Measurements from ENCODE around the gene ADM5. TPM values are rescaled to one million over a fixed set of nuclear protein-coding genes. Genes with fewer than 3 reads are reported as not detected.
A peak's percentile ranks its signal among the peaks of the same experiment; 100 is the strongest.

Gene ADM5
- total RNA-seq, 2 experiments from 2014 or later = 1.4 to 1.8 TPM

DNA sequence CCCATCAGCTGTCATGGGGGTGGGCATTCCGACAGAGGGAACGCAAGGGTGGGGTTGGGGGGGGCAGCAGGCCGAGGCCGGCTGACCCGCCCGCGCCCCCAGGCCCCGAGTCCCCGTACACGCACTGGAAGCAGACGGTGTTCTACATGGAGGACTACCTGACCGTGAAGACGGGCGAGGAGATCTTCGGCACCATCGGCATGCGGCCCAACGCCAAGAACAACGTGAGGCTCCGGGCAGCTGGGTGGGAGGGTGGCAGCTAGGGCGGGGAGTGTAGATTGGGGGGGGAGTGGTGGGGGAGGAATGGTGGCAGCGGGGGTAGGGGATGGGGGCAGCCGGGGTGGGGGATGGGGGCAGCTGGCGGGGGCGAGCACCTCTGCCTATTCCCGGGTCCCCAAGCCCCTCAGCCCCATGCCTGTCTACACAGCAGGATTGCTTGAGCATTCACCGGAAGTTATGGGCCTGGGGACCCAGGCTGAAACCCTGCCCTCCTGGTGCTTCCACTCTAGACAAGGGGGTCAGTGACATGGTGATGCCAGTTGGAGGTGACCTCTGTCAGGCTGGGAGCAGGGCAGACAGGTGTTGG lies 2.8 kb upstream of the ADM5 start:
- H3K4me1 Mint-ChIP-seq (ENCODE audit: low read depth) = peaks cover 38% of the 10 kb centered on the region
- H3K27me3 Mint-ChIP-seq (ENCODE audit: low read depth) = peaks cover 9% of the 10 kb centered on the region
- CTCF ChIA-PET = no interaction called here
- H3K4me3 Mint-ChIP-seq = no peak overlapping the region
- H3K27ac Mint-ChIP-seq = no peak overlapping the region
- no peaks in the 10 kb centered on the region for H3K9me3 Mint-ChIP-seq
- intact Hi-C loops (cut with micrococcal nuclease) = no loop called here
- H3K36me3 Mint-ChIP-seq (ENCODE audit: low read depth) = peaks cover 35% of the 10 kb centered on the region
- DNase-seq = no peak

DNA sequence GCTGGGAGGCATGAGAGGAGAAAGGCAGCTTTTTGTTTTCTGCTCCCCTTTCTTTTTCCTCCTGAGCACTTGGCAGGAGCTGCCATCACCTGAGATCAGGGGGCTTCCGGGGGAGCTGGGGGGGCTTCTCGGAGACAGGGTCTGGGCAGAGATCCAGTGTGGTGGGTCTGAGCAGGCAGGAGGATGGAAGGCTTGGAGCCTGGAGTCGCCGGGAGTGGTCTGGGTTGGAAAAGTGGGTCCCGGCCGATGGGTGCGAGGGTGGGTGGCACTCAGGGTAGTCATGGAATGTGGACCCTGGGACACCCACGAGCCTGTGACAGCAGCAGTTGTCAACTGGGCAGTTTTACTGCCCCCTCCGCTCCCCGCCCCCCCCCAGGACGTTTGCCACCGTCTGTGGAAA lies 2.2 kb upstream of the ADM5 start:
- intact Hi-C loops (cut with micrococcal nuclease) = no loop called here
- CTCF ChIA-PET = no interaction called here
- peaks cover 34% of the 10 kb centered on the region for H3K36me3 Mint-ChIP-seq (ENCODE audit: low read depth)

DNA sequence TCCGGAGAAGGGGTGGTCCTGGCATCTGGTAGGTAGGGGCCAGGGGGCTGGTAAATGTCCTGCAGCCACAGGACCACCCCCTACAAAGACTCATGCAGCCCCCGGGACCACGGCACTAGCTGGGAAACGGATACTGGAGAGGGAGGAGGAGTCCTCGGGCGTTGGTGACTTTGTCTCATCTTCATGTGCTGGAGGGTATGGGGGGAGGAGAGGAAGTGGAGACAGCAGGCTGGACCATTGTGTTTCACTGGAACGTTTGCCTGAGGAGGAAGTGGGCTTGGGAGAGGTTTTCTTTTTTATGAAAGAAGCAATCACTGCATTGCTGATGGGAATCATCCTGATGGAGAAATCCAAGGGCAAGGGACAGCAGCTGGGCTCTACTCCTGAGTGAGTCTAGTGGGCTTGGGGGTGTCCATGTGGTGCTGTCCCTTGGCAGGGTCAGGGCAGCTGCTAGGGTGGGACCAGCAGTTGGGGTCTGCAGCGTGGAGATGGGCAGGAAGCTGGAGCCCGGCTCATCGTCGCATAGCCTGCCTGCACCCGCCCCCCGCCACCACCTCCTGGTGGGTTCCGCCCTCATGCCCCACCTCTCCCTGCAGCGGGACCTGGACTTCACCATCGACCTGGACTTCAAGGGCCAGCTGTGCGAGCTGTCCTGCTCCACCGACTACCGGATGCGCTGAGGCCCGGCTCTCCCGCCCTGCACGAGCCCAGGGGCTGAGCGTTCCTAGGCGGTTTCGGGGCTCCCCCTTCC lies 1.7 kb upstream of the ADM5 start:
- CTCF ChIA-PET = interaction anchor here (0.8 kb wide), 1 partner anchor 30 kb away, joined by 3 read pairs; no protein-coding TSS in a partner anchor
- H3K4me1 Mint-ChIP-seq (ENCODE audit: low read depth) = peaks cover 31% of the 10 kb centered on the region
- no peaks in the 10 kb centered on the region for H3K9me3 Mint-ChIP-seq
- H3K36me3 Mint-ChIP-seq (ENCODE audit: low read depth) = peaks cover 29% of the 10 kb centered on the region
- H3K27me3 Mint-ChIP-seq (ENCODE audit: low read depth) = peaks cover 13% of the 10 kb centered on the region
- intact Hi-C loops (cut with micrococcal nuclease) = no loop called here
- no peak for DNase-seq
- H3K4me3 Mint-ChIP-seq = no peak overlapping the region
- no peak overlapping the region for H3K27ac Mint-ChIP-seq

More for the DNA sequence above, 2.2 kb upstream of the ADM5 start:
- Mint-ChIP-seq H3K27me3 (ENCODE audit: low read depth) (peaks cover 9% of the 10 kb centered on the region), H3K4me1 (ENCODE audit: low read depth) (peaks cover 33% of the 10 kb centered on the region), H3K27ac (no peak overlapping the region), H3K9me3 (no peaks in the 10 kb centered on the region), H3K4me3 (no peak overlapping the region)
- DNase-seq = no peak

DNA sequence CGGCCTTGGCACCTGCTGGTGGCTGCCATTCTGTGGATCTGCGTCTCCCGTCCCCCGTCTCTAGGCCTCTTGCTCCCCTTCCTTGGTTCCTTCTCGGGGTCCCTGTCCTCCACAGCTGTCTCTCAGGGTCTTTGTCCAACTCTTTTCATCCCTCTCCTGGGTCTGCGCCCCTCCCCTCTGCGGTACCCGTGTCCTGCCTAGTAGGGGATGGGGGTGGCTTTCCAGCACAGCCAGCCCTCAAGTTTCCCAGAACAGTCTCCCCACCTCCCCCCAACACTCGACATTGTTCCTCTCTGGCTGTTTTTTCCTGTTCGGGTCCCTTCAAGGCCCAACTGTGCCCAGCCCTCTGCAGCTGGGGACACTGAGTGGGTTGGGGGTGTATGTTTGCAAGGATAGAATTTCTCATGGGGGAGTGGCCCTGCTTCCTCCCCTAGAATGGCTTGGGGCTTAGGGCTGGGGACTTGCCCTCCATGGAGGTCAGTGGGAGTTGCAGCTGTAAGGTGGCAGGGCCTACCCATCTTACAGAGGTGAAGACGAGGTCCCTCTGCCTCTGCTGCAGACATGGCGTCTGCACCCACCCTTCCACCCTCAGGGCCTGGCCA lies 762 bp upstream of the ADM5 start:
- Mint-ChIP-seq H3K9me3 (no peaks in the 10 kb centered on the region), H3K27me3 (ENCODE audit: low read depth) (peaks cover 13% of the 10 kb centered on the region), H3K27ac (no peak overlapping the region), H3K36me3 (ENCODE audit: low read depth) (peaks cover 25% of the 10 kb centered on the region), H3K4me3 (no peak overlapping the region), H3K4me1 (ENCODE audit: low read depth) (peaks cover 31% of the 10 kb centered on the region)
- CTCF ChIA-PET = interaction anchor here (0.7 to 1.0 kb wide), 2 partner anchors 9 to 11 kb away, joined by 3 read pairs; partner anchors contain the start of gene PRMT1
- DNase-seq = no peak
- intact Hi-C loops (cut with micrococcal nuclease) = no loop called here

DNA sequence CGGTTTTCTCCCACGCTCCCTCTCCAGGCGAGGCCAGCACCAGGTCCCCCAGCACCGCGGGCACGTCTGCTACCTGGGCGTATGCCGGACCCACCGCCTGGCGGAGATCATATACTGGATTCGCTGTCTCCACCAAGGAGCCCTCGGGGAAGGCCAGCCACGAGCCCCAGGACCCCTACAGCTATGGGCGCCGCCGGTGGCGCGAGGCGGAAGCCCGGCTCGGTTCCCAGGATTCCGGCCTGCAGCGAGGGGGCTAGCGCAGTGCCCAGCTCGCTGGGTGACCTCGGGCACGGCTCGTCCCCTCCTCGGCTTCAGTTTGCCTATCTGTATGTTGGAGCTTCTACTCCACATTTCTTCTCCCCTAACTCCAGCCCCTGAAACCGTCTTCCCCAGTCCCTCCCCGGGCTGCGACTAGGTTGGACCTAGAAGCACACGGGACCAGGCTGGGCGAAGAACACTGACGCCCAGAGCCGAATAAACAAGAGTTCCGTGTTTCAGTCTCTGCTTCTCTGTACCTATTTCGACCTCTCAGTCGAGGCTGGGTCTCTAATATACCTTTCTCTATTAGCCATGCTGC lies 773 bp downstream of the ADM5 start:
- H3K27ac Mint-ChIP-seq = no peak overlapping the region
- peaks cover 31% of the 10 kb centered on the region for H3K4me1 Mint-ChIP-seq (ENCODE audit: low read depth)
- no peaks in the 10 kb centered on the region for H3K9me3 Mint-ChIP-seq

DNA sequence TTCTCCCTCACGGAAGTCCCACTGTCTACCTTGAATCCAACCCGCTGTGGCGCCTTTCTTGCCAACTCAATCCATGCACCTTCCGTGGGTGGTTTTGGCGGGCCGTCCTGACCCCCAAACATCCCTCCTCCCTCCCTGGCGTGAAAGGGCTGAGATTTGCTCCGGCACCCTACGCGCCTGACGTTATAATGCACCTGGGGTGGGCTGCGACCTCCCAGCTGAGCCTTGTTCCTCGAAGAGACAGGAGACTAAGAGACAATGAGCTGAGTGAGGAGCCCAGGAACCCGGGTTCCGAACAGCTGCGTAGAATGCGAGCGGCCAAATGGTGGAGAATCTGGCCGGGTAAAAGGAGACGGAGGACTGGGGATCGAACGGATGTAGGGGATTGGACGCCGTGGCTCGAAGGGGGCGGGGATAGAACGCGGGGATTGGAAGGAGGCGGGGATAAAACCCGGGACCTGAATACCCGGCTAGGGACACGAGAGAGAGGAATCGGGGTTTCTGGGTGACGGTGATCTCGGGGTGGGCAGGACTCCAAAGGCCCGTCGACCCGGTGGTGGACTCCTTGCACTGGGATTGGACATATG lies 1.4 kb downstream of the ADM5 start, which contains the start of gene CPT1C:
Gene CPT1C (plus strand): TSS at position 461 of the 587 bp plus-strand sequence. CDS start 1,137 bp downstream, outside the sequence.
- Mint-ChIP-seq H3K27ac (no peak within 1 kb of the TSS), H3K9me3 (no peaks in the 10 kb centered on the region), H3K27me3 (ENCODE audit: low read depth) (peaks cover 13% of the 10 kb centered on the region), H3K4me3 (peak within 1 kb of the TSS; percentile 70), H3K4me1 (ENCODE audit: low read depth) (peaks cover 27% of the 10 kb centered on the region), H3K36me3 (ENCODE audit: low read depth) (peaks cover 11% of the 10 kb centered on the region)
- intact Hi-C loops (cut with micrococcal nuclease) = no loop called here
- CTCF ChIA-PET = interaction anchor here (0.6 to 1.0 kb wide), 3 partner anchors 20 to 128 kb away, joined by 3 to 4 read pairs (median 4); partner anchors contain the start of gene AP2A1
- peak; percentile 70 for DNase-seq

More for the DNA sequence above, 773 bp downstream of the ADM5 start:
- Mint-ChIP-seq H3K36me3 (ENCODE audit: low read depth) (peaks cover 16% of the 10 kb centered on the region), H3K27me3 (ENCODE audit: low read depth) (peaks cover 13% of the 10 kb centered on the region), H3K4me3 (peak overlapping the region; percentile 70)
- CTCF ChIA-PET = interaction anchor here (0.6 to 1.0 kb wide), 3 partner anchors 20 to 306 kb away, joined by 3 to 4 read pairs (median 4); partner anchors contain the start of gene AP2A1
- no peak for DNase-seq
- intact Hi-C loops (cut with micrococcal nuclease) = no loop called here

DNA sequence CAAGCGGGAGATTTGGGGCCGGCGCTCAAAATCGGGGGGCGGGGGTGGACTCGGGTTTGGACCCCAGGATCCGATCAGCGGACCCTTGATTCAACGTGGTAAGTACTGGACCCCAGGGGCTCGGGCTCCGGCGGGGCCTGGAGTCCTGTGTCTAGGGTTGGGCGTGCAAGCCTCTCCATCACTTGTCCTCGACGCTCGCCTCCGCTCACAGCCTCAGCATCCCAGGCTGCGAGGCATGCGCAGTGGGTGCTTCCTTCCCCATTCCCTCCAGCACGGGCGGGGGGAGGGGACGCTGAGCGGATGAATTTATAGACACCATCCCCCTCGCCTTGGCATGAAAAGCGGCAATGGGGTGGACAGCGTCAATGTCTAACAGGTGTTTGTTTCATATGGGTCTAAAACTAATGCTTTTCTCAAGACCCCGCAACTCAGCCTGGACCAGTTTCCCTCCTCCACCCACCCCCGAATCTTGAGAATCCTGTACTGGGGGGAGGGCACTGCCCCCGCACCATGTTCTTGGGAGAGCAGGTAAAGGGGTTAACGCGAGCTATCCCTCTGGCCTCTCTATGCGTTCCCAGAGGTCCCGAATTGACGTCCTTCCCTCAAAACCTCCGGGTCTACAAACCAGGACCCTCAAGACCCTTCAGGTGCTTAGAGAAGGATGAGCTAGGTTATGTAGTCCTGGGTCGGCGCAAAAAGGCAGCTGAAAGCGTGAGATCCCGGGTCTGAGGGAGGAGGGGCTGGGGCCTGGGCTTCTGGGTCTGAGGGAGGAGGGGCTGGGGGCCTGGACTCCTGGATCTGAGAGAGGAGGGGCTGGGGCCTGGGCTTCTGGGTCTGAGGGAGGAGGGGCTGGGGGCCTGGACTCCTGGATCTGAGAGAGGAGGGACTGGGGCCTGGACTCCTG lies 2.1 kb downstream of the ADM5 start:
- Mint-ChIP-seq H3K4me1 (ENCODE audit: low read depth) (peaks cover 27% of the 10 kb centered on the region), H3K36me3 (ENCODE audit: low read depth) (peaks cover 10% of the 10 kb centered on the region), H3K27ac (no peak overlapping the region), H3K27me3 (ENCODE audit: low read depth) (peaks cover 13% of the 10 kb centered on the region), H3K9me3 (no peaks in the 10 kb centered on the region), H3K4me3 (peak overlapping the region; percentile 70)
- intact Hi-C loops (cut with micrococcal nuclease) = no loop called here
- peak; percentile 55 for DNase-seq
- CTCF ChIA-PET = interaction anchor here (0.6 to 1.2 kb wide), 3 partner anchors 10 to 128 kb away, joined by 3 to 4 read pairs (median 3); partner anchors contain the start of gene AP2A1

DNA sequence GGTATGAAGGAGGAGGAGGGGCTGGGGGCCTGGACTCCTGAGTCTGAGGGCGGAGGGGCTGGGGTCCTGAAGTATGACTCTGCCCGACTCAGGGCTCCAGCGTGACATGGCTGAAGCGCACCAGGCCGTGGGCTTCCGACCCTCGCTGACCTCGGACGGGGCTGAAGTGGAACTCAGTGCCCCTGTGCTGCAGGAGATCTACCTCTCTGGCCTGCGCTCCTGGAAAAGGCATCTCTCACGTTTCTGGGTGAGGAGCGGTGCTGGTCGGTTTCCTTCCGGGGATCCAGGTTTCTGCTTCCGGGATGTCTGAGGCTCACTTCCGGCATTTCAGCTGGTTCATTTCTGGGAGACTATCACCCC lies 2.7 kb downstream of the ADM5 start:
- no peak overlapping the region for H3K4me3 Mint-ChIP-seq
- CTCF ChIA-PET = interaction anchor here (1.2 kb wide), 1 partner anchor 11 kb away, joined by 3 read pairs; no protein-coding TSS in a partner anchor

DNA sequence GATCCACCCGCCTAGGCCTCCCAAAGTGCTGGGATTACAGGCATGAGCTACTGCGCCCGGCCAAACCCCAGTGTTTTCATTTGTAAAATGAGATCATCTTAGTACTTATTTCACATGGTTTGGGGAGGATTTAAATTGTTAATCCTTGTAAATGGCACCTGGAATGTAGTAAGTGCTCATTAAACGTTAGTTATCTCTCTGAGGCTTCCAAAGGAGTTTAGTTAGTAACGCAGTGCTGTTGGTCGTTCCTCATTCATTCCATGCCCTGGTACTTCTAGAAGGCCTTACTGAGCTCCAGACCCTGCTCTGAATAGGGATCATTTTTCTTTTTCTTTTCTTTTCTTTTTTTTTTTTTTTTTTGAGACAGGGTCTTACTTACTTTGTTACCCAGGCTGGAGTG lies 6.7 kb downstream of the ADM5 start:
- Mint-ChIP-seq H3K9me3 (no peaks in the 10 kb centered on the region), H3K4me1 (ENCODE audit: low read depth) (peaks cover 4% of the 10 kb centered on the region), H3K27ac (no peak overlapping the region), H3K4me3 (no peak overlapping the region), H3K27me3 (ENCODE audit: low read depth) (peaks cover 4% of the 10 kb centered on the region), H3K36me3 (ENCODE audit: low read depth) (no peaks in the 10 kb centered on the region)
- intact Hi-C loops (cut with micrococcal nuclease) = no loop called here
- no peak for DNase-seq
- CTCF ChIA-PET = interaction anchor here (0.7 to 1.4 kb wide), 5 partner anchors 17 to 23 kb away, joined by 3 to 4 read pairs (median 3); partner anchors contain the start of gene PRMT1

More for the DNA sequence above, 2.7 kb downstream of the ADM5 start:
- DNase-seq = no peak
- Mint-ChIP-seq H3K27ac (no peak overlapping the region), H3K36me3 (ENCODE audit: low read depth) (peaks cover 10% of the 10 kb centered on the region), H3K27me3 (ENCODE audit: low read depth) (peaks cover 13% of the 10 kb centered on the region), H3K4me1 (ENCODE audit: low read depth) (peaks cover 27% of the 10 kb centered on the region), H3K9me3 (no peaks in the 10 kb centered on the region)
- intact Hi-C loops (cut with micrococcal nuclease) = no loop called here

DNA sequence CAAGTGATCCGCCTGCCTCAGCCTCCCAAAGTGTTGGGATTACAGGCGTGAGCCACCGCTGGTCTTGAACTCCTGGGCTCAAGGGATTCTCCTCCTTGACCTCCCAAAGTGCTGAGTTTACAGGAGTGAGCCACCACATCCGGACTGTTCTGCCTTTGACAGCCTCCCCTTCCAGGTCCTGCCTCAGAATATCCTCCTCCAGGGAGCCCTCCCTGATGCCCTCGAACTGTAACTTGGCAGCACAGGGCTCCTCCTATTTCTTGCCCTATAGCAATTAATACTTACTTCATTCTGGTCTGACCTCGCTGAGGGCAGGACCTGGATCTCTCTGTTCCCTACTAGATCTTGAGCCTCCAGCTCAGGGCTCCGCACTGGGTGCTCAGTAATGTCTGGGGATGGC lies 7.5 kb downstream of the ADM5 start:
- H3K4me3 Mint-ChIP-seq = no peak overlapping the region
- CTCF ChIA-PET = interaction anchor here (0.7 to 1.4 kb wide), 3 partner anchors 16 to 24 kb away, joined by 3 to 4 read pairs (median 3); no protein-coding TSS in a partner anchor
- no peak for DNase-seq
- intact Hi-C loops (cut with micrococcal nuclease) = no loop called here
- no peak overlapping the region for H3K27ac Mint-ChIP-seq
- H3K27me3 Mint-ChIP-seq (ENCODE audit: low read depth) = peaks cover 4% of the 10 kb centered on the region
- H3K4me1 Mint-ChIP-seq (ENCODE audit: low read depth) = no peaks in the 10 kb centered on the region
- no peaks in the 10 kb centered on the region for H3K9me3 Mint-ChIP-seq
- H3K36me3 Mint-ChIP-seq (ENCODE audit: low read depth) = no peaks in the 10 kb centered on the region

DNA sequence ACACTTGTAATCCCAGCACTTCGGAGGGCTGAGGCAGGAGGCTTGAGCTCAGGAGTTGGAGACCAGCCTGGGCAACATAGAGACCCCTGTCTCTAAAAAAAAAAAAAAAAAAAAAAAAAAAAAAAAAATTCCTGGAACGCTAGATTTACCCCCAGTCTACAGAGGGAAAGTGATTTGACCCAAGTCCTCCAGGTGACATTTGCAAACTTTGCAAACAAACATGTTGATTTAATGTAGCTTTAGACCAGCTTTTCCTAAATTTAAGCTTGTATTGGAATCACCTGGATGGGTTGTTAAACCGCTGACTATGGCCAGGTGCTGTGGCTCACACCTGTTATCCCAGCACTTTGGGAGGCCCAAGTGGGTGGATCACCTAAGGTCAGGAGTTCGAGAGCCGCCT lies 10.0 kb downstream of the ADM5 start:
- Mint-ChIP-seq H3K9me3 (no peaks in the 10 kb centered on the region), H3K36me3 (ENCODE audit: low read depth) (no peaks in the 10 kb centered on the region), H3K4me3 (no peak overlapping the region), H3K27me3 (ENCODE audit: low read depth) (no peaks in the 10 kb centered on the region), H3K4me1 (ENCODE audit: low read depth) (no peaks in the 10 kb centered on the region), H3K27ac (no peak overlapping the region)
- DNase-seq = no peak
- intact Hi-C loops (cut with micrococcal nuclease) = no loop called here
- CTCF ChIA-PET = interaction anchor here (1.7 kb wide), 1 partner anchor 18 kb away, joined by 4 read pairs; no protein-coding TSS in a partner anchor

Measured in activated naive CD4-positive, alpha-beta T cell treated with anti-CD3 and anti-CD28 coated beads for 36 hours (primary cell).